Right atrium auricular region (tissue), 2 donors: ENCODE data around the gene KCNN4. TPM values are rescaled to one million over a fixed set of nuclear protein-coding genes. Genes with fewer than 3 reads are reported as not detected.

Experiments used
- DNase-seq: peaks from one replicate; pipeline ENCODE4 v3.0.0-alpha.2; 2019; ENCODE audit warnings: low spot score
- H3K27ac ChIP-seq, 2 donors: fragments of 200-600 bp; sonication (generic); 1 replicate in 1 of 2; 2 replicates in 1 of 2; pipeline ENCODE4 v1.5.1; 2016 to 2019
- H3K27me3 ChIP-seq, 2 donors: fragments of 200-600 bp; sonication (generic); one replicate each; pipeline versions ENCODE4 v1.5.1 to v1.6.0; 2017 to 2019
- H3K36me3 ChIP-seq: fragments of 200-600 bp; sonication (generic); one replicate; pipeline ENCODE4 v1.5.1; 2016
- H3K4me1 ChIP-seq, 2 donors: fragments of 200-600 bp; sonication (generic); one replicate each; pipeline versions ENCODE4 v1.5.1 to v1.6.0; 2017 to 2019
- H3K4me3 ChIP-seq, 2 donors: fragments of 200-600 bp; sonication (generic); 1 replicate in 1 of 2; 2 replicates in 1 of 2; pipeline ENCODE4 v1.5.1; 2017 to 2019; ENCODE audit warnings: mild to moderate bottlenecking in 1 of 2, moderate library complexity in 1 of 2
- H3K9me3 ChIP-seq, 2 donors: fragments of 200-600 bp; sonication (generic); one replicate each; pipeline ENCODE4 v1.5.1; 2019
- CTCF ChIP-seq, 2 donors: fragments of 200-600 bp; sonication (generic); IDR thresholded peaks; one replicate each; pipeline ENCODE4 v1.5.1; 2019; ENCODE audit warnings: antibody characterized with exemption in 2 of 2
- total RNA-seq, 2 donors: library from RNA; depleted of rRNA; stranded (reverse); fragments of >200 nt; gene quantifications; one replicate each; pipeline ENCODE4 v1.1.0, GENCODE V29; 2016

KCNN4 gene
- total RNA-seq, 2 donors from 2014 or later = 1.3 to 2.0 TPM

- no peaks in the 10 kb centered on the region for H3K27me3 ChIP-seq
- H3K36me3 ChIP-seq = no peaks in the 10 kb centered on the region
- no peak overlapping the region for H3K27ac ChIP-seq
These were observed 2.9 kb upstream of the KCNN4 start for GRCh38 chr19:43783636-43784035.

GRCh38 chr19:43782689-43783231 is 2.0 kb upstream of the KCNN4 start:
- Histone ChIP-seq H3K27me3 (no peaks in the 10 kb centered on the region), H3K4me1 (peaks cover 0 to 6% of the 10 kb centered on the region in 2 donors), H3K9me3 (no peaks in the 10 kb centered on the region), H3K4me3 (no peak overlapping the region), H3K27ac (no peak overlapping the region), H3K36me3 (no peaks in the 10 kb centered on the region)
- TF ChIP-seq CTCF (IDR thresholded peaks at IDR 0.05) = no peak
- DNase-seq = no peak

More at GRCh38 chr19:43783636-43784035, 2.9 kb upstream of the KCNN4 start:
- H3K9me3 ChIP-seq = no peaks in the 10 kb centered on the region
- DNase-seq = no peak
- H3K4me3 ChIP-seq = no peak overlapping the region
- H3K4me1 ChIP-seq = peaks cover 0 to 6% of the 10 kb centered on the region in 2 donors
- TF ChIP-seq CTCF (IDR thresholded peaks at IDR 0.05) = no peak

- Histone ChIP-seq H3K27ac (no peak overlapping the region), H3K27me3 (no peaks in the 10 kb centered on the region), H3K4me1 (peaks cover 0 to 6% of the 10 kb centered on the region in 2 donors), H3K4me3 (no peak overlapping the region), H3K36me3 (no peaks in the 10 kb centered on the region), H3K9me3 (no peaks in the 10 kb centered on the region)
- TF ChIP-seq CTCF (IDR thresholded peaks at IDR 0.05) = no peak
- no peak for DNase-seq
These were observed 1.5 kb upstream of the KCNN4 start for GRCh38 chr19:43782311-43782660.

- Histone ChIP-seq H3K36me3 (no peaks in the 10 kb centered on the region), H3K27me3 (no peaks in the 10 kb centered on the region), H3K4me3 (no peak overlapping the region), H3K9me3 (no peaks in the 10 kb centered on the region), H3K4me1 (peaks cover 0 to 6% of the 10 kb centered on the region in 2 donors), H3K27ac (no peak overlapping the region)
- no peak for DNase-seq
- no peak for TF ChIP-seq CTCF (IDR thresholded peaks at IDR 0.05)
These were observed 997 bp upstream of the KCNN4 start for GRCh38 chr19:43781630-43782310.

- H3K27ac ChIP-seq = peak overlapping the region in 1 of 2 donors; percentile 11
- no peaks in the 10 kb centered on the region for H3K36me3 ChIP-seq
- DNase-seq = no peak
- H3K4me3 ChIP-seq = no peak overlapping the region
- no peaks in the 10 kb centered on the region for H3K9me3 ChIP-seq
- no peaks in the 10 kb centered on the region for H3K27me3 ChIP-seq
- no peak for TF ChIP-seq CTCF (IDR thresholded peaks at IDR 0.05)
- H3K4me1 ChIP-seq = peaks cover 0 to 8% of the 10 kb centered on the region in 2 donors
These were observed 953 bp downstream of the KCNN4 start for GRCh38 chr19:43779820-43780219.
